Bronchial epithelial cell (primary cell): ENCODE data around the gene KSR1. TPM values are rescaled to one million over a fixed set of nuclear protein-coding genes. Genes with fewer than 3 reads are reported as not detected.
"Not testable (repeated sequence)": the region's sequence is repeated elsewhere in the genome, so short reads cannot be mapped to it uniquely, and the experiment has no call there.

ENCODE experiments used
- DNase-seq: peaks from one replicate; pipeline ENCODE4 v3.0.0-alpha.2; 2010; ENCODE audit warnings: low read depth
- FAIRE-seq: peaks from 2 replicates; lab custom pipeline; 2011; peaks lifted over from hg19 to GRCh38; lab: Jason Lieb, UNC
- H3K27me3 ChIP-seq: 2 replicates; pipeline ENCODE4 v1.5.1; 2011; ENCODE audit warnings: low read length; ENCODE audit not compliant: control insufficient read depth, insufficient read depth
- H3K36me3 ChIP-seq: 2 replicates; pipeline ENCODE4 v1.5.1; 2011; ENCODE audit warnings: low read length; ENCODE audit not compliant: control insufficient read depth, insufficient read depth
- H3K4me3 ChIP-seq: 2 replicates; pipeline ENCODE4 v1.5.1; 2011; ENCODE audit warnings: mild to moderate bottlenecking, low read depth, low read length, control low read depth
- CTCF ChIP-seq: IDR thresholded peaks from 2 replicates; pipeline ENCODE4 v1.5.1; 2011; ENCODE audit warnings: mild to moderate bottlenecking, moderate library complexity, low read length, control low read depth, inconsistent platforms; ENCODE audit not compliant: insufficient read depth, severe bottlenecking
- total RNA-seq: library from RNA; depleted of rRNA; stranded (reverse); fragments of >200 nt; gene quantifications from 2 replicates; pipeline ENCODE4 v1.2.1, GENCODE V29; 2014

Gene KSR1
- total RNA-seq, 1 donor from 2014 or later = 0.53 TPM

GRCh38 chr17:27657620-27658019, 201.4 kb downstream of the KSR1 start:
- H3K27me3 ChIP-seq = no peaks in the 10 kb centered on the region
- TF ChIP-seq CTCF = no peak
- FAIRE-seq (peak; percentile 73), DNase-seq (peak; percentile 4)
- no peaks in the 10 kb centered on the region for H3K36me3 ChIP-seq
- no peak overlapping the region for H3K4me3 ChIP-seq

- Histone ChIP-seq H3K4me3 (no peak overlapping the region), H3K27me3 (no peaks in the 10 kb centered on the region), H3K36me3 (no peaks in the 10 kb centered on the region)
- DNase-seq = no peak
- TF ChIP-seq CTCF = no peak
- no peak for FAIRE-seq
Observed at GRCh38 chr17:27659683-27660082, 203.4 kb downstream of the KSR1 start.

GRCh38 chr17:27660436-27660835, 204.2 kb downstream of the KSR1 start:
- H3K27me3 ChIP-seq = no peaks in the 10 kb centered on the region
- TF ChIP-seq CTCF = no peak
- DNase-seq = no peak
- FAIRE-seq = no peak
- H3K36me3 ChIP-seq = no peaks in the 10 kb centered on the region
- H3K4me3 ChIP-seq = no peak overlapping the region

GRCh38 chr17:27663936-27664605, 207.8 kb downstream of the KSR1 start:
- no peak overlapping the region for H3K4me3 ChIP-seq
- TF ChIP-seq CTCF = no peak
- no peaks in the 10 kb centered on the region for H3K36me3 ChIP-seq
- H3K27me3 ChIP-seq = no peaks in the 10 kb centered on the region
- FAIRE-seq (peak; percentile 90), DNase-seq (no peak)

GRCh38 chr17:27664606-27664965, 208.3 kb downstream of the KSR1 start:
- TF ChIP-seq CTCF = no peak
- Histone ChIP-seq H3K36me3 (no peaks in the 10 kb centered on the region), H3K27me3 (no peaks in the 10 kb centered on the region), H3K4me3 (no peak overlapping the region)
- FAIRE-seq (no peak), DNase-seq (no peak)

GRCh38 chr17:27665549-27665948, 209.3 kb downstream of the KSR1 start:
- DNase-seq (no peak), FAIRE-seq (no peak)
- H3K27me3 ChIP-seq = no peaks in the 10 kb centered on the region
- no peak for TF ChIP-seq CTCF
- H3K36me3 ChIP-seq = no peaks in the 10 kb centered on the region
- H3K4me3 ChIP-seq = no peak overlapping the region

GRCh38 chr17:27666270-27666669, 210.0 kb downstream of the KSR1 start:
- H3K36me3 ChIP-seq, H3K4me3 ChIP-seq, H3K27me3 ChIP-seq, FAIRE-seq, DNase-seq: not testable (repeated sequence)
